ENCODE measurements around the gene BRICD5.
"Not testable (repeated sequence)": the region's sequence is repeated elsewhere in the genome, so short reads cannot be mapped to it uniquely, and the experiment has no call there.

Gene BRICD5

DNA sequence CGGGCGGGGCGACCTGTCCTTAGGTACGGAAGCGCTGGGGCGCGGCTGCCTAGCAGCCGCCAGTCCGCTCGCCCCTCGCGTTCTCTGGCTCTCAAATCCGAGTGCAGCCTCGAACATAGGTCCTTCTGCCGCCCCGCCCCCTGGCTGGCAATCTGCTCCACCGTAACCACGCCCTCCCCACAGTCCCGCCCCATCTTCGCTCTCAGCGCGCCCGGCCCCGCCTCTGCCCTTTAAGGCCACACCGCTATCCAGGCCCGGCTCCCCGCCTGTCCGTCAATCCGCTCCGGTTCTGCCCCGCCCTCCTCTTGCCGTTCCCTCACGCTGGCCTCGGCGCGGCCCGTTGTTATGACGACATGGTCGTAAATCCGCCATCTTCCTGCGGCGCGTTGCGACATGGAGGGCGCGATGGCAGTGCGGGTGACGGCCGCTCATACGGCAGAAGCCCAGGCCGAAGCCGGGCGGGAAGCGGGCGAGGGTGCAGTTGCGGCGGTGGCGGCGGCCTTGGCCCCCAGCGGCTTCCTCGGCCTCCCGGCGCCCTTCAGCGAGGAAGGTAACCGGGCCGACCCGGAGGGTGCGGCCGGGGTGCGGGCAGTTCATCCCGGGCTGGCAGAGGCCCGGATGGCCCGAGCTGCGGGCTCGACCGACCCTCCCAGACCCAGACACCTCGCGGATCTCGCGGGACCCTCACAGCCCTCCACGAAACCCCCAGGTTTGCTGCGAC is 12.7 kb upstream of the BRICD5 start, which contains the start of gene E4F1:
E4F1 (plus strand) TSS at position 371 of the 721 bp plus-strand sequence; CDS start at position 394, 23 bp downstream.
- DNase-seq (ENCODE audit: low read depth in 1 of 2, low spot score in 1 of 2) = peak; percentile 98 to 99

- no peak for DNase-seq (ENCODE audit: low read depth in 1 of 2, low spot score in 1 of 2)
These were observed 5.7 kb upstream of the BRICD5 start for GRCh38 chr16:2216330-2216729.

- DNase-seq (ENCODE audit: low read depth in 1 of 2, low spot score in 1 of 2) = no peak
These were observed 4.0 kb upstream of the BRICD5 start, which contains the start of gene PGP for GRCh38 chr16:2214719-2214968. Gene PGP, minus strand, starts transcription at chr16:2214840. Its CDS starts 63 bp downstream, at chr16:2214777.

DNA sequence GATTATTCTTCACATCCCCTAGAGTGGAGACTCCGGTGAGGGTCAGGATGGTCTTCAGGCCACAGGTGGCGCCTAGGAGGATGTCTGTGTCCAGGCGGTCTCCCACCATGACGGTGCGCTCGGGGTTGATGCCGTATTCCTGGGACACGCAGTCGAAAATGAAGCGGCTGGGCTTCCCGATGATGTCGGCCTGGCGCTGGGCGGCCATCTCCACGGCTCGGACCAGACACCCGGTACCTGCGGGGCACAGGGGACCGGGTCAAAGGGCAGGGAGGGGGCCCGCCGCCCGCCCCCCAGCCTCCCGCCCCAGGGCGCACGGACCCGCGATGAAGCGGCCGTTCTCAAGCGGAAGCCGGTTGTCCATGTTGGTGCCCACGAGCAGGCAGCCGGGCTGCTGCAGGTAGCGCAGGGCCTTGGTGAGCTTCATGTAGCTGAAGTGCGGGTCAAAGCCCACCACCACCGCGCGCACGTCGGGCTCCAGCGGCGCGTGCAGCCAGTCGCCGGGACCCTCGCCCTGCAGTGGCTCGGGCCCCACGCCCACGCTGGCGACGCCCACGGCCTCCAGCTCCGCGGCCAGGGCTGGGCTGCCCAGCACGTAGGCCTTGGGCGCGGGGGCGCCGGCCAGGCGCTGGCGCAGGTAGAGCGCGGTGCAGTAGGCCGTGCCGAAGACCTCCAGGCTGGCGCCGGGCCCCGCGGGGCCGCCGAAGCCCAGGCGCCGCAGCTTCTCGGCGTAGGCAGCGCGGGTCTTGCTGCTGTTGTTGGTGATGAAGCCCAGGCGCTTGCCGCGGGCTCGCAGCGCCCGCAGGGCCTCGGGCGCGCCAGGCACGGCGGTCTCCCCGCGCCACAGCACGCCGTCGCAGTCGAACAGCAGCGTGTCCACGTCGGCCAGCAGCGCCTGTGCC is 3.4 kb upstream of the BRICD5 start:
- DNase-seq (ENCODE audit: low read depth in 1 of 2, low spot score in 1 of 2) = no peak

- DNase-seq (ENCODE audit: low read depth in 1 of 2, low spot score in 1 of 2) = no peak
These were observed 2.0 kb upstream of the BRICD5 start for GRCh38 chr16:2212362-2213324.

GRCh38 chr16:2211923-2212347 is 1.3 kb upstream of the BRICD5 start:
- DNase-seq (ENCODE audit: low read depth in 1 of 2, low spot score in 1 of 2) = no peak

DNA sequence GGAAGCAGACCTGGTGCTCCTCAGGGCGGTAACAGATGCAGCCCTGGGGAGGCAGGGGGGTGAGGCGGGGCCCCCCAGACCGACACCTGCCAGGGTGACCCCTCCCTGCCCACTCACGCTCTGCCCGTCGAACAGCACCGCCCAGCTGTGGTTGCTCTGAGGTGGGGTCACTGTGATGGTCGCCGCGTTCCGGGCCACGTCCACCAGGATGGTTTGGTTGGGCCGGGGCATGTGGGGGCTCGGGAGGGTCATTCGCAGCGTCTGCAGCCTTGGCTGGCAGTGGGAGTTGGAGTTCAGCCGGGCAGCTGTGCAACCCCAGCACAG is 692 bp downstream of the BRICD5 start:
- no peak for DNase-seq (ENCODE audit: low read depth in 1 of 2, low spot score in 1 of 2)

DNA sequence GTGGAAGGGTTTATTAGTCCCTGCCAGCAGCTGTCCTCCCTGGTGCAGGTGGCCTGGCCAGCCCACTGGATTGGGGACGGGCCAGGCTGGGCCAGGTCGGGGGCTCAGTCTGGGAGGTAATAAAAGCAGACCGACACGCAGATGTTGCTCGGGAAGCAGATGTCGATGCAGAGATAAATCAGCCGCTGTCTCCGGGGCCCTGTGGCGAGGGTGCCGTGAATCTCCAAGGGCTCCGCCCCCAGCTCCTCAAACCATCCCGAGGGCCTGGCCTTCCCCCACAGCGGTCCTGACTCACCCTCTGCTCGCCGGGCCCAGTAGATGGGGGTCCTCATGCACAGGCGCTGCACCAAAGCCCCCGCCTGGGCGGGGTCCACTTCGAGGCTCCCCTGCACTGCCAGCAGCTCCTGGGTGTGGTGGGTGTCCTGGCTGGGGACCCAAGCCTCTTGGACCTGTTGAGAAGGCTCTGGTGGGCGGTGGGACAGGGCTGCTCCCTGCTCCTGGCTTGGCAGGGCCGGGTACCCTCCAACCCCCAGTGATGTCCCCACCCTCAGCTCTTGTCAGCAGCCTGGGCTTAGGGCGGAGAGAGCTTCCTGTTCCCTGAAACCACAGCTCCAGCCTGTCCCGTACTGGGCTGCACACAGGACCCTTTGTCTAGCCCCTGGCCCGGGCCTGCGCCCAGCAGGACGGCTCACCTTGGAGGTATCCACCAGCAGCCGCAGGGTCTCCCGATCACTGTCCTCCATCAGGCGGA is 1.2 kb downstream of the BRICD5 start:
- no peak for DNase-seq (ENCODE audit: low read depth in 1 of 2, low spot score in 1 of 2)

DNA sequence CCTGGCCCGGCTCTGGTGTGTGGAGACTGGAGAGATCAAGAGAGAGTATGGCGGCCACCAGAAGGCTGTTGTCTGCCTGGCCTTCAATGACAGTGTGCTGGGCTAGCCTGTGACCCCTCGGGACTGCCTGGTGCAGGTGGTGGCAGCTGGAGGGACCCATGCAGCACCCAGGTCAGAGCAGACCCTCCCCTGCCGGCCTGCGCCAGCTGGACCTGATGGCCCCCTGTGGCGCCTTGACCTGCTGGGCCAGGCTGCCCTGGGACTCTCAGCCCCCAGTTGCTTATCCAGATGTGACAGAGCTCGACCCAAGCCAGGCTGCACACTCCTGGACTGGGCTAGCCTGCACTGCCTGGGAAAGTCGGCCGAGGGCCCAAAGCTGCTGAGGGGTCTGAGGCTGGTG is 1.9 kb downstream of the BRICD5 start:
- DNase-seq (ENCODE audit: low read depth in 1 of 2, low spot score in 1 of 2) = no peak

DNA sequence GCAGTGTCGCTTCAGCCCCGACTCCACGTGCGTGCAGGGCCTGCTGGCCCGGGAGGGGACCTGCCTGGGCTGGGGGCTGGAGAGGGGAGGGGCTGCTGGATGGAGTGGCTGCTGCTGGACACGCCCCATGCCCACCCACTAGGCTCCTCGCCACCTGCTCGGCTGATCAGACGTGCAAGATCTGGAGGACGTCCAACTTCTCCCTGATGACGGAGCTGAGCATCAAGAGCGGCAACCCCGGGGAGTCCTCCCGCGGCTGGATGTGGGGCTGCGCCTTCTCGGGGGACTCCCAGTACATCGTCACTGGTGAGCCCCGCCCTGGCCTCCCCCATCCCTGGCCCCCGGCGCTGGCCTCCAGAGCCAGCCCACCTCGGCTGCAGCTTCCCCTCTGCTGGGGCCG is 2.4 kb downstream of the BRICD5 start:
- DNase-seq (ENCODE audit: low read depth in 1 of 2, low spot score in 1 of 2) = no peak

- DNase-seq (ENCODE audit: low read depth in 1 of 2, low spot score in 1 of 2) = no peak
These were observed 2.8 kb downstream of the BRICD5 start for GRCh38 chr16:2207872-2208271.

GRCh38 chr16:2206780-2207433 is 3.8 kb downstream of the BRICD5 start:
- DNase-seq (ENCODE audit: low read depth in 1 of 2, low spot score in 1 of 2) = no peak

DNA sequence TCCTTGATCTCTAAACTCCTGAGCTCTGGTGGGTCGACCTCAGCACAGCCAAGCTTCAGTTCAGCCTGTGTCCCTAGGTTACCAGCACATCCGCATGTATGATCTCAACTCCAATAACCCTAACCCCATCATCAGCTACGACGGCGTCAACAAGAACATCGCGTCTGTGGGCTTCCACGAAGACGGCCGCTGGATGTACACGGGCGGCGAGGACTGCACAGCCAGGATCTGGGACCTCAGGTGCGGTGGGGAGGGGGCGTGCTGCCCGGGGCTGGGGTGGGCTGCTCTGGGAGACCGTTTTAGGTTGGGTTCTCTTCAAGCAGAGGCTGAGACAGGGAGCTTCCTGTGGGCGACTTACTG is 4.3 kb downstream of the BRICD5 start:
- no peak for DNase-seq (ENCODE audit: low read depth in 1 of 2, low spot score in 1 of 2)

DNA sequence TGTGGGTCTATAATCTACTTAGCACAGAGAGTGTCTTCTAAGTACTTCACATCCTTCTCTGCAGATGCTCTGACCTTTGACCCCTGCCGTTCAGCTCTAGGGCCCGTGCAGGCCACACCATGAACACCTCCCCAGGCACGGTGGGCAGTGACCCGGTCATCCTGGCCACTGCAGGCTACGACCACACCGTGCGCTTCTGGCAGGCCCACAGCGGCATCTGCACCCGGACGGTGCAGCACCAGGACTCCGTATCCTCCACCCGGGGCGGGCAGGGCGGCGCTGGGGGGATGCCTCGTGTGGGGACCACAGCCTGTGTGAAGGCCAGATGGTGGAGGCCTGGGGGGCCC is 4.7 kb downstream of the BRICD5 start:
- no peak for DNase-seq (ENCODE audit: low read depth in 1 of 2, low spot score in 1 of 2)

- DNase-seq (ENCODE audit: low read depth in 1 of 2, low spot score in 1 of 2) = peak; percentile 77 to 89
These were observed 5.3 kb downstream of the BRICD5 start, which contains the start of gene MLST8 for GRCh38 chr16:2205104-2205966. Gene MLST8, plus strand, starts transcription at chr16:2205454. Its CDS starts 632 bp downstream, at chr16:2206086.

DNA sequence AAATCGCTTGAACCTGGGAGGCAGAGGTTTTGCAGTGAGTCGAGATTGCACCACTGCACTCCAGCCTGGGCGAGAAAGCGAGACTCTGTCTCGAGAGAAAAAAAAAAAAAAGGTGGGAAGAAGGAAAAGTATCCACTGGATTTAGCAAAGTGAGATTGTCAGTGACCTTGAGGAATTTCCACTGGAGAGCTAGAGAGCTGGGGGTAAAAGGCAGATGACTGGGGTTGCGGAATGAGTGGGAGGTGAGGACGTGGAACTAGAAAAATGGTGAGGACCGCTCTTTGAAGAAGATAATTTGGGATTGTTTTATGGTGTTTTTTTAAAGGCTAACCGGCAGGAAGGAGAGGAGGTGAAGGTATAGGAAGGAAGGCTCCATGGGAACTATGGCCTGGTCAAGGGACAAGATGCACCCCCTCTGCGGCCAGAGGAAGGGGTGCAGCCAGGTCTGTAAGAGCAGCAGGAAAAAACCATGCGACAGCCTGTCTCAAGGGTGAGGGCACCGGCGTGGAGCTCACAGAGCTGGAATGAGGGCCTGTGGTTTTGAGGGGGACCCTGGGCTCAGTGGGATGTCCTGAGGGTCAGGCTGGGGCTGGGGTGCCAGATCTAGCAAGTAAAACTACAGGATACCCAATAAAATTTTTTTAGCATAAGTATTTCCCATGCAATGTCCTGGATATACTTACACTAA is 6.1 kb downstream of the BRICD5 start:
- DNase-seq (ENCODE audit: low read depth in 1 of 2, low spot score in 1 of 2) = no peak

DNA sequence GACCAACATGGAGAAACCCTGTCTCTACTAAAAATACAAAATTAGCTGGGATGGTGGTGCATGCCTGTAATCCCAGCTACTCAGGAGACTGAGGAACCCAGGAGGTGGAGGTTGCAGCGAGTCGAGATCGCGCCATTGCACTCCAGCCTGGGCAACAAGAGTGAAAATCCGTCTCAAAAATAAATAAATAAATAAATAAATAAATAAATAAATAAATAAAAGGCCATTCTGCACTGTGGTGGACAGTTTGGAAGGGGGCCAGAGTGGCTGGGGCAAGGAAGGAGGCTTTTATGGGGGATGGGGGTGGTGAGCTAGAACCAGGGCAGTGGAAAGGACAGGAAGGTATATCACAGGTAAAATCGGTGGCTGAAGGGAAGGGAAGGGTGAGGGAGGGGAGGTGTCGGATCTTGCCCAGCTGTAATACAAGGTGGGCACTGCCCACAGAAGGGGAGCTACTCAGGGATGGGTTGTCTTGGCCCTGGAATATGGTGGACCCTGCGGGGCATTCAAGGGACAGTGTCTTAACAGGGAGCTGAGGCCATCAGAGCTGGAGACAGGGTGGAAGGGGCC is 7.5 kb downstream of the BRICD5 start:
- DNase-seq (ENCODE audit: low read depth in 1 of 2, low spot score in 1 of 2) = not testable (repeated sequence)

DNA sequence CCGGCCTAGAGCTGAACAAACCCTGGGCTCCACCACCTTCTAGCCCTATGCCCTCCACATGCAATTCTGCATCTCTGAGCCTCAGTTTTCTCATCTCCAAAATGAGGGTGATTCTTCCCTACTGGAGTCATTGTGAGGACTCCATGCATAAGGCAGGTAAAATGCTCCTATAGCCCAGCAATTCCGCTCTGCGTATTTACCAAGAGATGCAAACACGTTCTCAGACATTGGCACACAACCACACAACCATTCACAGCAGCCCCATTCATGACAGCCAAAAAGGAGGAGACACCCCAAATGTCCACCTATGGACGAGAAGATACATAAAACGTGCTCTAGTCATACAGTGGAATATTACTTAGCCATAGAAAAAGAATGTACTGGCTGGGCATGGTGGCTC is 10.3 kb downstream of the BRICD5 start:
- no peak for DNase-seq (ENCODE audit: low read depth in 1 of 2, low spot score in 1 of 2)
